SK-N-SH (cell line): ENCODE data around the gene TCN1. TPM values are rescaled to one million over a fixed set of nuclear protein-coding genes. Genes with fewer than 3 reads are reported as not detected.

Experiments
- CTCF ChIA-PET: fragments of 300-600, 350-600 bp; formaldehyde crosslinking; extraction: SDS; loops from one replicate; lab custom pipeline; 2021; lab: Yijun Ruan, JAX
- POLR2A ChIA-PET: fragments of 350-600 bp; sonication (Branson Sonifier 250); formaldehyde crosslinking; extraction: SDS; loops from one replicate; lab custom pipeline; 2020; ENCODE audit warnings: antibody characterized with exemption, inconsistent platforms; lab: Yijun Ruan, JAX
- DNase-seq: peaks from one replicate; pipeline ENCODE4 v3.0.0; 2012
- H2AFZ ChIP-seq: fragments of 200-600 bp; sonication (generic); 2 replicates; pipeline ENCODE4 v1.8.1; 2016; ENCODE audit warnings: antibody characterized with exemption, mild to moderate bottlenecking, low read depth
- H3F3A ChIP-seq: fragments of 200-600 bp; sonication (generic); replicated peaks from 2 replicates; pipeline ENCODE3; 2016; ENCODE audit warnings: antibody characterized with exemption, mild to moderate bottlenecking; ENCODE audit not compliant: insufficient read depth
- H3K27ac ChIP-seq, 2 experiments: fragments of 200-500 bp in 1 of 2; fragments of 200-600 bp in 1 of 2; sonication (Bioruptor generic) in 1 of 2; sonication (generic), shearing (Covaris generic) in 1 of 2; 2 replicates each; pipeline versions ENCODE4 v1.5.1 to v1.6.1; 2014 to 2016; ENCODE audit warnings: low read depth in 2 of 2, inconsistent platforms in 1 of 2, low read length in 1 of 2, mild to moderate bottlenecking in 1 of 2, mixed read lengths in 1 of 2
- H3K27me3 ChIP-seq: fragments of 200-600 bp; sonication (generic), shearing (Covaris generic); 2 replicates; pipeline ENCODE4 v1.6.1; 2016; ENCODE audit warnings: mixed run types; ENCODE audit not compliant: insufficient read depth
- H3K36me3 ChIP-seq, 2 experiments: fragments of 200-500 bp in 1 of 2; fragments of 200-600 bp in 1 of 2; sonication (Bioruptor generic) in 1 of 2; sonication (generic) in 1 of 2; replicated peaks in 1 of 2; 2 replicates each; pipeline versions ENCODE3 to v1.5.1; 2014 to 2016; ENCODE audit warnings: low read length in 1 of 2, mild to moderate bottlenecking in 1 of 2; ENCODE audit not compliant: insufficient read depth in 2 of 2, control insufficient read depth in 1 of 2
- H3K4me1 ChIP-seq, 2 experiments: fragments of 200-500 bp in 1 of 2; fragments of 200-600 bp in 1 of 2; sonication (Bioruptor generic) in 1 of 2; sonication (generic), shearing (Covaris generic) in 1 of 2; 2 replicates each; pipeline versions ENCODE4 v1.5.1 to v1.6.1; 2014 to 2016; ENCODE audit warnings: low read depth in 1 of 2, low read length in 1 of 2, mixed run types in 1 of 2; ENCODE audit not compliant: insufficient read depth in 2 of 2, control insufficient read depth in 1 of 2
- H3K4me2 ChIP-seq: fragments of 200-600 bp; sonication (generic), shearing (Covaris generic); 2 replicates; pipeline ENCODE4 v1.6.1; 2017; ENCODE audit warnings: mixed run types
- H3K4me3 ChIP-seq, 2 experiments: fragments of 200-500 bp in 1 of 2; fragments of 200-600 bp in 1 of 2; sonication (Bioruptor generic) in 1 of 2; sonication (generic), shearing (Covaris generic) in 1 of 2; 2 replicates each; pipeline versions ENCODE4 v1.5.1 to v1.8.1; 2014 to 2016; ENCODE audit warnings: low read depth in 2 of 2, inconsistent platforms in 1 of 2, low read length in 1 of 2, mild to moderate bottlenecking in 1 of 2, mixed read lengths in 1 of 2, moderate library complexity in 1 of 2
- H3K79me2 ChIP-seq: fragments of 200-600 bp; sonication (generic); 2 replicates; pipeline ENCODE4 v1.8.1; 2017; ENCODE audit warnings: mild to moderate bottlenecking; ENCODE audit not compliant: insufficient read depth
- H3K9ac ChIP-seq: fragments of 200-600 bp; sonication (generic); 2 replicates; pipeline ENCODE4 v1.6.1; 2017; ENCODE audit warnings: mixed run types
- H3K9me2 ChIP-seq: fragments of 200-600 bp; sonication (generic); 2 replicates; pipeline ENCODE4 v1.6.1; 2017; ENCODE audit warnings: mixed run types
- H3K9me3 ChIP-seq: fragments of 200-600 bp; sonication (generic); 2 replicates; pipeline ENCODE4 v1.6.1; 2017; ENCODE audit warnings: mixed run types, mild to moderate bottlenecking, moderate library complexity
- H4K20me1 ChIP-seq: fragments of 200-600 bp; sonication (generic); 2 replicates; pipeline ENCODE4 v1.6.1; 2017; ENCODE audit warnings: mild to moderate bottlenecking, mixed run types; ENCODE audit not compliant: insufficient read depth
- FOSL2 ChIP-seq: IDR thresholded peaks from 2 replicates; pipeline ENCODE4 v1.4.0; 2012; ENCODE audit warnings: low read depth, mild to moderate bottlenecking, moderate library complexity, borderline replicate concordance
- FOXM1 ChIP-seq: IDR thresholded peaks from 2 replicates; pipeline ENCODE4 v1.4.0; 2012; ENCODE audit warnings: low read depth, mild to moderate bottlenecking
- GABPA ChIP-seq: IDR thresholded peaks from 2 replicates; pipeline ENCODE4 v1.4.0; 2012; ENCODE audit warnings: low read depth, mild to moderate bottlenecking
- MEF2A ChIP-seq: IDR thresholded peaks from 2 replicates; pipeline ENCODE4 v1.4.0; 2012; ENCODE audit warnings: low read depth, borderline replicate concordance
- MXI1 ChIP-seq: IDR thresholded peaks from 2 replicates; pipeline ENCODE4 v1.6.1; 2012; ENCODE audit warnings: mild to moderate bottlenecking, low read depth, low read length, improper control_type of control experiment
- NFIC ChIP-seq: IDR thresholded peaks from 2 replicates; pipeline ENCODE4 v1.4.0; 2012; ENCODE audit warnings: borderline replicate concordance
- POLR2AphosphoS5 ChIP-seq: IDR thresholded peaks from 2 replicates; pipeline ENCODE4 v1.6.1; 2012; ENCODE audit warnings: low read depth, low read length
- RFX5 ChIP-seq: IDR thresholded peaks from 2 replicates; pipeline ENCODE4 v1.6.1; 2012; ENCODE audit warnings: mild to moderate bottlenecking, improper control_type of control experiment, low read length
- TAF1 ChIP-seq: IDR thresholded peaks from 2 replicates; pipeline ENCODE4 v1.6.1; 2012; ENCODE audit warnings: low read depth, mild to moderate bottlenecking, low read length, moderate library complexity, borderline replicate concordance
- WGBS: methylation state at CpG from one replicate; pipeline ENCODE4 v1.1.6; 2017; ENCODE audit warnings: low lambda C conversion rate; 5-methylcytosine and 5-hydroxymethylcytosine counted together
- polyA plus RNA-seq, 3 experiments: library from polyadenylated mRNA; depleted of rRNA; stranded (reverse); fragments of >200 nt; gene quantifications; 2 replicates each; pipeline ENCODE4 v1.2.3, GENCODE V29; 2012
- TF ChIP-seq, protein P1 (sequence below): IDR thresholded peaks from 2 replicates; pipeline ENCODE4 v1.4.0; 2012; ENCODE audit warnings: low read depth, borderline replicate concordance
- TF ChIP-seq, protein P2 (sequence below): IDR thresholded peaks from 2 replicates; pipeline ENCODE4 v1.4.0; 2012; ENCODE audit warnings: low read depth, borderline replicate concordance

TCN1 gene
- polyA plus RNA-seq, 1 of the 3 experiments (the other 2 are of a cell fraction), result 0.03 TPM

DNA sequence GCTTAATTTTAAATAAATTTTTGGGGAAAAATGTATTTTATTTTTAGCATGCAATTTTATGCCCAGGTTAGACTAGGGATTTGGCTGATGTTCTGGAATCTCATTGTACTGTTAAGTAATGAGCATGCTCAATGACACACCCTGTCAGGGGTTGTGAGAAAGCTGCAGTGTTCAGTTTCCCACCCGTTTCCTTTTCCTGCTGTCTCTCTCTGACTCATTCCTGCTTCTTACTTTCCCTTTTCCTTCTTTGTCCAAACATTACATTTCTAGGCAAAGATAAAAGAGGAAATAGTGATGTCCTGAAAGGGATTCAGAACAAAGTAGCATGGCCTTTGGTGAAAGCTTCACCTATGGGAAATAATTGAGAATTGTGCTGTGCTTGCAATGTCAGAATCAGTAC lies 35.0 kb upstream of the TCN1 start:
- peak overlapping the region; percentile 57; the same call in 1 of the 2 replicates for H2AFZ ChIP-seq
- H3K79me2 ChIP-seq, result no peaks in the 10 kb centered on the region
- no peaks in the 10 kb centered on the region for H3F3A ChIP-seq
- no peak for DNase-seq
- peak overlapping the region in 1 of 2 experiments; percentile 42; a peak in 1 of 4 replicates for H3K27ac ChIP-seq
- peaks cover 0 to 4% of the 10 kb centered on the region in 2 experiments; a peak in 1 of 4 replicates for H3K4me1 ChIP-seq
- ChIA-PET POLR2A (no interaction called here), CTCF (interaction anchor here (0.6 to 0.9 kb wide), 3 partner anchors 18 to 1156 kb away, joined by 3 to 4 read pairs (median 3); no protein-coding TSS in a partner anchor)
- peak overlapping the region; percentile 12; the same call in 1 of the 2 replicates for H3K9ac ChIP-seq
- H3K36me3 ChIP-seq, result no peaks in the 10 kb centered on the region
- H3K9me3 ChIP-seq, result no peaks in the 10 kb centered on the region
- WGBS, result 12% methylated on average over 1 of the region's 1 CpG
- TF ChIP-seq GABPA (peak; percentile 16; the same call in 1 of the 2 replicates), NFIC (no peak)
- H4K20me1 ChIP-seq, result no peaks in the 10 kb centered on the region
- no peaks in the 10 kb centered on the region for H3K9me2 ChIP-seq
- H3K4me3 ChIP-seq, result peak overlapping the region in 1 of 2 experiments; percentile 31; a peak in 1 of 4 replicates
- peak overlapping the region; percentile 36; the same call in 1 of the 2 replicates for H3K4me2 ChIP-seq
- no peaks in the 10 kb centered on the region; the same call in 1 of the 2 replicates for H3K27me3 ChIP-seq

DNA sequence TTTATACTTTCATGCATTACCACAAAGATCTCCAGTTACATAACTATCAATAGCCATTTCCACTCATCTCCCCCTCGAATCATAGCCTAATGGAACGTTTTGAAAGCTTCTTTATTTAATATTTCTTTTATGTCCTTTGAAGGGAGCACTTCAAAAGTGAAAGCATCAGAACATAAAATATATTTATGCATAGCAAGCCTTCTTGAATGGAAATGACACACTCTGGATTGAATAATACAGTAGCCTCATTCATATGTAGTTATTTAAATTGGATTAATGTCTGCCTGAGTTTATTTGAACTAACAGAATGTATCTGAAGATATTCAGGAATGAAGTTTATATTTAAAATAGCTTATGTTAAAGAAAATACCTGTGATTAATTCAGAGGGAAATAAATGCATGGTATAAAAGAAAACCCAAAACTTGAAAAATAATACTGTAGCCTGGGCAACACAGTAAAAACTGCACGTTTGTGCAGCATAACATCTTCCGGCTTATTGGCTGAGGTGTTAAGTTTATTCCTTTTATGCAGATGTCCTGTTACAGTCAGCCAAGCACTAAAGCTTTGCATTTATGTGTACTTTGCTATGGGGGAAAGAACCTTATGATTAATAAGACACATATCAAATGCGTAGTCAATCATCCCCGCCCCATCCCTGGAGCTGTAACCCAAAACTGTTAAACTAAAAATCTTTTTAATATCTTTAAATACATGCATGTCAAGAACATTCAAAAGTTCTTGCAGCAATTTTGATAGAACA lies 34.3 kb upstream of the TCN1 start:
- Histone ChIP-seq H2AFZ (peak overlapping the region; percentile 4; the same call in 1 of the 2 replicates), H4K20me1 (no peaks in the 10 kb centered on the region), H3K27me3 (no peaks in the 10 kb centered on the region; the same call in 1 of the 2 replicates), H3K27ac (peak overlapping the region in 1 of 2 experiments; percentile 42; a peak in 1 of 4 replicates), H3F3A (no peaks in the 10 kb centered on the region), H3K79me2 (no peaks in the 10 kb centered on the region), H3K4me3 (no peak overlapping the region), H3K4me2 (peak overlapping the region; percentile 36; the same call in 1 of the 2 replicates), H3K9me3 (no peaks in the 10 kb centered on the region), H3K9ac (no peak overlapping the region), H3K9me2 (no peaks in the 10 kb centered on the region), H3K36me3 (no peaks in the 10 kb centered on the region), H3K4me1 (peaks cover 0 to 4% of the 10 kb centered on the region in 2 experiments; a peak in 1 of 4 replicates)
- POLR2A ChIA-PET, result no interaction called here
- no peak for TF ChIP-seq POLR2AphosphoS5
- TF ChIP-seq RFX5, result no peak
- TF ChIP-seq, protein P1, sequence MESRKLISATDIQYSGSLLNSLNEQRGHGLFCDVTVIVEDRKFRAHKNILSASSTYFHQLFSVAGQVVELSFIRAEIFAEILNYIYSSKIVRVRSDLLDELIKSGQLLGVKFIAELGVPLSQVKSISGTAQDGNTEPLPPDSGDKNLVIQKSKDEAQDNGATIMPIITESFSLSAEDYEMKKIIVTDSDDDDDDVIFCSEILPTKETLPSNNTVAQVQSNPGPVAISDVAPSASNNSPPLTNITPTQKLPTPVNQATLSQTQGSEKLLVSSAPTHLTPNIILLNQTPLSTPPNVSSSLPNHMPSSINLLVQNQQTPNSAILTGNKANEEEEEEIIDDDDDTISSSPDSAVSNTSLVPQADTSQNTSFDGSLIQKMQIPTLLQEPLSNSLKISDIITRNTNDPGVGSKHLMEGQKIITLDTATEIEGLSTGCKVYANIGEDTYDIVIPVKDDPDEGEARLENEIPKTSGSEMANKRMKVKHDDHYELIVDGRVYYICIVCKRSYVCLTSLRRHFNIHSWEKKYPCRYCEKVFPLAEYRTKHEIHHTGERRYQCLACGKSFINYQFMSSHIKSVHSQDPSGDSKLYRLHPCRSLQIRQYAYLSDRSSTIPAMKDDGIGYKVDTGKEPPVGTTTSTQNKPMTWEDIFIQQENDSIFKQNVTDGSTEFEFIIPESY, result no peak
- no peak for TF ChIP-seq MXI1
- TF ChIP-seq FOXM1, result no peak
- no peak for TF ChIP-seq TAF1
- TF ChIP-seq FOSL2, result no peak
- no peak for TF ChIP-seq MEF2A
- TF ChIP-seq, protein P2, sequence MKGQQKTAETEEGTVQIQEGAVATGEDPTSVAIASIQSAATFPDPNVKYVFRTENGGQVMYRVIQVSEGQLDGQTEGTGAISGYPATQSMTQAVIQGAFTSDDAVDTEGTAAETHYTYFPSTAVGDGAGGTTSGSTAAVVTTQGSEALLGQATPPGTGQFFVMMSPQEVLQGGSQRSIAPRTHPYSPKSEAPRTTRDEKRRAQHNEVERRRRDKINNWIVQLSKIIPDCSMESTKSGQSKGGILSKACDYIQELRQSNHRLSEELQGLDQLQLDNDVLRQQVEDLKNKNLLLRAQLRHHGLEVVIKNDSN, result no peak
- no peak for DNase-seq
- CTCF ChIA-PET, result interaction anchor here (0.6 to 0.9 kb wide), 2 partner anchors 18 to 1155 kb away, joined by 3 to 4 read pairs; no protein-coding TSS in a partner anchor
- WGBS, result 23% methylated on average over 6 of the region's 6 CpGs
